Type B pancreatic cell (in vitro differentiated cells): ENCODE results near the gene TACR1. TPM values are rescaled to one million over a fixed set of nuclear protein-coding genes. Genes with fewer than 3 reads are reported as not detected.

ENCODE experiments used
- DNase-seq: peaks from one replicate; pipeline ENCODE4 v3.0.0; 2021; ENCODE audit warnings: mixed read lengths; ENCODE audit not compliant: unreplicated experiment; ENCODE audit errors: extremely low spot score
- H3K27ac Mint-ChIP-seq: 2 replicates; pipeline ENCODE4 v1.8.0; 2021; ENCODE audit warnings: mild to moderate bottlenecking, mixed read lengths
- H3K27me3 Mint-ChIP-seq: 2 replicates; pipeline ENCODE4 v1.8.0; 2021; ENCODE audit warnings: mixed read lengths
- H3K36me3 Mint-ChIP-seq: 2 replicates; pipeline ENCODE4 v1.8.0; 2021; ENCODE audit warnings: mixed read lengths
- H3K4me1 Mint-ChIP-seq: one replicate; pipeline ENCODE4 v1.8.0; 2021; ENCODE audit warnings: mixed read lengths; ENCODE audit not compliant: unreplicated experiment
- H3K4me3 Mint-ChIP-seq: 2 replicates; pipeline ENCODE4 v1.8.0; 2021; ENCODE audit warnings: mild to moderate bottlenecking, mixed read lengths
- H3K9me3 Mint-ChIP-seq: 2 replicates; pipeline ENCODE4 v1.8.0; 2021; ENCODE audit warnings: mixed read lengths
- total RNA-seq: library from RNA; stranded (reverse); gene quantifications from 2 replicates; pipeline ENCODE4 v1.2.1, GENCODE V29; 2021; ENCODE audit warnings: low replicate concordance
- TF ChIP-seq, protein P1 (sequence below): fragments of 200-600 bp; sonication (generic); conservative IDR thresholded peaks from 2 replicates; pipeline ENCODE4 v1.5.0; 2021; ENCODE audit warnings: antibody characterized with exemption, mild to moderate bottlenecking

TACR1 gene
- total RNA-seq, 1 donor from 2014 or later: 1.5 TPM

DNA sequence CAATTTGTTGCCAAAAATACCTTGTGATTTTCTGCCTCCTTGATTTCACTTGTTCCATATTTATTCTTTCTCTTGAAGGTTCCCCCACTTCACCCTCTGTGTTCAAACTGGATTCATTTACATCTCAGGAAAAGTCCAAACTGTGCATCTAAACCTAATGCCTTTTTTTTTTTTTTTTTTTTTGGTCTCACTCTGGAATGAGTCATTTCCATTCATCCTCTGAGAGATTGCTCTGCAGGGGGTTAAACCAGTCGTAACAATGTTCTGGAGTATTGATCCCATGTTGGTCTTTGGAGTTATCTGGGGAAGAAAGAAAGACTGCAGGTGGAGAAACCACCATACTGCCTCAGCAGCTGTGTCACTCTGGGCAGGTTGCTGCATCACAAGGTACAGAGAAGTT lies 119.7 kb downstream of the TACR1 start:
- H3K4me3 Mint-ChIP-seq: no peak overlapping the region

DNA sequence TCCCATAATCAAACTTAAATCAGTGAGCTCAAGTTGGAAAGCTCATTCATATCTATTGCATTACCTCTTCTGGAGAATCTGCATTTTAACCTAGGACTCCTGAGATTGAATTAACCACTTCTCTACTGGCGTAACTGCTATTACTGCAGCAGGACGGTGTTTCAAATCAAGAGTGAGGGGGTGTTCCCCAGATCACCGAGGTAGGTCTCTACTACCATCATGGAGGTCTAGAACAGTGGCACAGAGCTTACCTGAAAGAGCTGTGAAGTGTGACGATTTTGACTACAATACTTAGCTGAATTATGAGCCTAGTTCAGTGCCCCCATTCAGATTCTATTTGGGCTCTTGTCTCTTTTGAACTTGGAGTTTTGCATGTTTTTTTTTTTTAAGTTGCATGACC lies 121.4 kb downstream of the TACR1 start:
- no peak overlapping the region for H3K4me3 Mint-ChIP-seq

More for the DNA sequence above, 119.7 kb downstream of the TACR1 start:
- Mint-ChIP-seq H3K36me3 (no peaks in the 10 kb centered on the region), H3K27ac (no peak overlapping the region), H3K4me1 (peaks cover under 1% of the 10 kb centered on the region), H3K9me3 (no peaks in the 10 kb centered on the region), H3K27me3 (no peaks in the 10 kb centered on the region)
- TF ChIP-seq, protein P1, sequence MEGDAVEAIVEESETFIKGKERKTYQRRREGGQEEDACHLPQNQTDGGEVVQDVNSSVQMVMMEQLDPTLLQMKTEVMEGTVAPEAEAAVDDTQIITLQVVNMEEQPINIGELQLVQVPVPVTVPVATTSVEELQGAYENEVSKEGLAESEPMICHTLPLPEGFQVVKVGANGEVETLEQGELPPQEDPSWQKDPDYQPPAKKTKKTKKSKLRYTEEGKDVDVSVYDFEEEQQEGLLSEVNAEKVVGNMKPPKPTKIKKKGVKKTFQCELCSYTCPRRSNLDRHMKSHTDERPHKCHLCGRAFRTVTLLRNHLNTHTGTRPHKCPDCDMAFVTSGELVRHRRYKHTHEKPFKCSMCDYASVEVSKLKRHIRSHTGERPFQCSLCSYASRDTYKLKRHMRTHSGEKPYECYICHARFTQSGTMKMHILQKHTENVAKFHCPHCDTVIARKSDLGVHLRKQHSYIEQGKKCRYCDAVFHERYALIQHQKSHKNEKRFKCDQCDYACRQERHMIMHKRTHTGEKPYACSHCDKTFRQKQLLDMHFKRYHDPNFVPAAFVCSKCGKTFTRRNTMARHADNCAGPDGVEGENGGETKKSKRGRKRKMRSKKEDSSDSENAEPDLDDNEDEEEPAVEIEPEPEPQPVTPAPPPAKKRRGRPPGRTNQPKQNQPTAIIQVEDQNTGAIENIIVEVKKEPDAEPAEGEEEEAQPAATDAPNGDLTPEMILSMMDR: no peak
- DNase-seq: no peak

DNA sequence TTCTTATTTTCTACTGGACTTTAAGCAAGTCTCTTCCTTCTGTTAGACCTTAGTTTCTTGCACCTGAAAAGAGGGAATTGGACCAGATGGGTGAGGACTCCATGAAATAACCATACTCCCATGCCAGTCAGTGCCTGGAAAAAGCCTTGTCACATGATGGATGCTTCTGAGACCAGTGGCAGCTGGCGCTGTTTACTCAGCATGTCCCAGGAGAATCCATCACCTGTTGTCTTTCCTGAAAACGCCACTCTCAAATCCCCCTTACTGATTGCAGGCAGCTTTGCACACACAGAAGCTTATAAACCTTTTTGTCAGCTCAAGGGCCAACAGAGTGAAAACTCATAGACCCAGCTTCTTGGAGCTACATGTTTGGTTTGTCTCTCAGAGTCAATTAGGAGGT lies 123.2 kb downstream of the TACR1 start:
- H3K4me3 Mint-ChIP-seq: no peak overlapping the region
- H3K36me3 Mint-ChIP-seq: no peaks in the 10 kb centered on the region
- H3K4me1 Mint-ChIP-seq: peaks cover 11% of the 10 kb centered on the region

More for the DNA sequence above, 121.4 kb downstream of the TACR1 start:
- DNase-seq: no peak
- peaks cover 5% of the 10 kb centered on the region for H3K4me1 Mint-ChIP-seq
- no peak overlapping the region for H3K27ac Mint-ChIP-seq
- TF ChIP-seq, protein P1: no peak
- H3K9me3 Mint-ChIP-seq: no peaks in the 10 kb centered on the region
- H3K36me3 Mint-ChIP-seq: no peaks in the 10 kb centered on the region
- peaks cover 5% of the 10 kb centered on the region for H3K27me3 Mint-ChIP-seq

DNA sequence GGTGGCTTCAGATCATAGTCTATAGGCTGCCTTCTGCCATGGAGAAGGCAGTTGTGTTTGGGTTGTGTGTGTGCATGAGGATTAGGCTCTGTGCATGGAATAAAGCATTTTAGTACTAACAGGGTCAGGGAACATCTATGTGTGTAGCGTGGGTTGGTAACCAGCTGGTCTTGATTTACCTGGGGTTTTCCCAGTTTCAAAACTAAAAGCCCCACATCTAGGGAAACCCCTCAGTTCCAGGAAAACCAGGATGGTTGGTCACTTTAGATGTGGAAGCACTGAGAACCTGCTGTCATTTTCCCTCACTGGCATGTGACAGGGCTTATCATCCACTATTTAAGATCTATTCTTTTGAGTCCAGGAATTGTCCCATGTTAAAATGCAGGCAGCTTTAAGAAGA lies 124.6 kb downstream of the TACR1 start:
- Mint-ChIP-seq H3K27me3 (peaks cover 13% of the 10 kb centered on the region), H3K36me3 (no peaks in the 10 kb centered on the region), H3K9me3 (no peaks in the 10 kb centered on the region), H3K27ac (no peak overlapping the region), H3K4me1 (peaks cover 11% of the 10 kb centered on the region), H3K4me3 (no peak overlapping the region)
- TF ChIP-seq, protein P1: no peak
- no peak for DNase-seq

More for the DNA sequence above, 123.2 kb downstream of the TACR1 start:
- Mint-ChIP-seq H3K9me3 (no peaks in the 10 kb centered on the region), H3K27ac (no peak overlapping the region), H3K27me3 (peaks cover 13% of the 10 kb centered on the region)
- no peak for DNase-seq
- TF ChIP-seq, protein P1: no peak

DNA sequence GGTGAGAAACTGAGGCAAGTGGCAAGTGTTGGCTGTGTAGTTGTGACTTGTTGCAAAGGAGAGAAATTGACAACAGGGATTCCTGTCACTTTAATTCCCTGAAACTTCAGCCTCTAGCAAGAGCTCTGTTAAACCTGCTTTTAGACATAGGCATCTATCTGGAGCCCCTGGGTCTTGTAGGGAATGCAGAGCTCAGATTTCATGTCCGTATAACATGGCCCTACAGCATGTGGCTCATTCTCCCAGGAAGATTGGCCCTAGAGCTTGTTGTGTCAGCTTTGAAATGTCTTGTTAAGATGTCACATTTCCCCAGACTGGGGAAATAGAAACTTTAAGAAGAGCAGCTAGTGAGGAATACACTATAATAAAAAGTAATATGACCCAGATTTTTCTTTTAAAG lies 125.1 kb downstream of the TACR1 start:
- no peak overlapping the region for H3K4me3 Mint-ChIP-seq
- DNase-seq: no peak
- no peaks in the 10 kb centered on the region for H3K36me3 Mint-ChIP-seq
- H3K27ac Mint-ChIP-seq: no peak overlapping the region
- peaks cover 11% of the 10 kb centered on the region for H3K4me1 Mint-ChIP-seq
- TF ChIP-seq, protein P1: no peak
- H3K27me3 Mint-ChIP-seq: peaks cover 13% of the 10 kb centered on the region
- no peaks in the 10 kb centered on the region for H3K9me3 Mint-ChIP-seq

DNA sequence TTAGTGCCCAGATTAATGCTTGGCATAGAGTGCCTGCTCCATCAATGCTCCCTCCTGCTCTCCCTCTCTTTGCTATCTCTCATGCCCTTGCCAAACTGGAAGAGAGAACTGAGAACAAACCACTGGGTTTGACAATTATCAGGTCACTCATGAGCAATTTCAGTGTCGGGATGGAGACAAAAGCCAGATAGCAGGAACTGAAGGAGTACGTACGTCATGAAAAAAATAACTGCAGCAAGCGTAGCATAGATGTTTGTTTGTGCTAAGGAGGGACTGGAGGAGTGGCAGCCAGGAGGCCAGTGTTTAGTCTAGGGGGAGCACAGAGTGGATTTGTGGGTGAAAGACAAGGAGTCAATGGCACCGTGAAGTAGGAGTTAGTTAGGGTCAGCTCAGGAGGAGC lies 127.6 kb downstream of the TACR1 start:
- H3K9me3 Mint-ChIP-seq: no peaks in the 10 kb centered on the region
- no peak overlapping the region for H3K4me3 Mint-ChIP-seq
- H3K27ac Mint-ChIP-seq: no peak overlapping the region
- DNase-seq: no peak
- TF ChIP-seq, protein P1: no peak
- peaks cover 14% of the 10 kb centered on the region for H3K27me3 Mint-ChIP-seq
- no peaks in the 10 kb centered on the region for H3K36me3 Mint-ChIP-seq
- peaks cover 13% of the 10 kb centered on the region for H3K4me1 Mint-ChIP-seq
